Measurements from ENCODE around the gene PIBF1. TPM values are rescaled to one million over a fixed set of nuclear protein-coding genes. Genes with fewer than 3 reads are reported as not detected.
A peak's percentile ranks its signal among the peaks of the same experiment; 100 is the strongest.

PIBF1 gene
- total and polyA plus RNA-seq, 5 donors from 2014 or later: 13.6 to 34.1 (median 19.8) TPM

DNA sequence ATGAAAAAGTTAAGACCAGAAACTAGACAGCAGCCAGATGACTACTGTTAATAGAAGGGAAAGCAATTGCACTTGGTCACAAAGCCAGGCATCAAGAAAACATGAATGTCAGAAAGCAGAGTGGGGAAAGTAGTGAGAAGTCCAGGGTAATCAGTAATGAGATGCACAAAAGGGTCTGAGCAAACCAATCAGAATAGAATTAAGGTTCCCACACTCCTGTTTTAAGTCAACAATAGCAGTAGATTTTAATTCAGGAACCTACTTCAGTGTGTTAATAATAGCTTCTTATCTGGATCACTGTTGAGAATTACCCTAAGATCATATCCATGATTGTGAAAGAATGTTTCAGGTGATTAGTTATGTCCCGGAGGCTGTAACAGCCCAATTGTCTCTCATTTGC, 204.3 kb downstream of the PIBF1 start:
- H3K4me1 ChIP-seq (ENCODE audit: control insufficient read depth, insufficient read depth, low read length, poor library complexity, severe bottlenecking): no peaks in the 10 kb centered on the region
- H3K36me3 ChIP-seq (ENCODE audit: control insufficient read depth, insufficient read depth, low read length): no peaks in the 10 kb centered on the region
- no peak for ATAC-seq (ENCODE audit: low read depth in 2 of 2)
- H3K4me3 ChIP-seq (ENCODE audit: low read depth, low read length): no peak overlapping the region
- Mint-ChIP-seq H3K36me3 (peaks cover 22% of the 10 kb centered on the region), H3K27me3 (no peaks in the 10 kb centered on the region), H3K9me3 (no peaks in the 10 kb centered on the region), H3K27ac (no peak overlapping the region), H3K4me3 (no peak overlapping the region), H3K4me1 (peaks cover 0 to 5% (median 1%) of the 10 kb centered on the region in 4 donors)
- no peak for DNase-seq
- H3K27ac ChIP-seq (ENCODE audit: insufficient read depth, low read length, poor library complexity, severe bottlenecking): no peak overlapping the region
- no peaks in the 10 kb centered on the region for H3K9me3 ChIP-seq (ENCODE audit: control insufficient read depth in 2 of 2, low read length in 2 of 2)
- H3K27me3 ChIP-seq (ENCODE audit: control insufficient read depth, insufficient read depth, low read length): no peaks in the 10 kb centered on the region

DNA sequence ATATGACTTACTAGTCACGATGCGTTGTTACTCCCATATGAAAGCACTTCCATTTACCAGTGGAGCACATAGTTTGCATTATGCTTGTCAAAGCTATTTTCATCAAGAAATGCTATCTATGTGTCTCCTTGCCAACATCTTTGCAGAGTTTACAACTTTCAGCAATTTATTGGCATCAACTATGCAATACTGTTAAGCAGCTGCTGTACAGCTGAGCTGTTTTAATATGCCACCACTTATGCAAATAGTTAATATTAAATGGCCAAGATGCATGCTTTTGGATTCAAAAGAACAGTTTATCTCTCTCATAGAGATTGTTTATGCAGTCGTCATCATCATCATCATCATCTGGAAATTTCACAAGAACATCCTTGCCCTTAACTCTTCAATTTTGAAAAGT, 209.0 kb downstream of the PIBF1 start:
- H3K4me3 ChIP-seq (ENCODE audit: low read depth, low read length): no peak overlapping the region
- no peaks in the 10 kb centered on the region for H3K36me3 ChIP-seq (ENCODE audit: control insufficient read depth, insufficient read depth, low read length)
- Mint-ChIP-seq H3K36me3 (peaks cover 32% of the 10 kb centered on the region), H3K4me3 (no peak overlapping the region), H3K4me1 (peaks cover 0 to 4% (median 0%) of the 10 kb centered on the region in 4 donors), H3K9me3 (no peaks in the 10 kb centered on the region), H3K27me3 (no peaks in the 10 kb centered on the region), H3K27ac (no peak overlapping the region)
- DNase-seq: no peak
- no peak for ATAC-seq (ENCODE audit: low read depth in 2 of 2)
- H3K27me3 ChIP-seq (ENCODE audit: control insufficient read depth, insufficient read depth, low read length): no peaks in the 10 kb centered on the region
- H3K27ac ChIP-seq (ENCODE audit: insufficient read depth, low read length, poor library complexity, severe bottlenecking): no peak overlapping the region
- no peaks in the 10 kb centered on the region for H3K4me1 ChIP-seq (ENCODE audit: control insufficient read depth, insufficient read depth, low read length, poor library complexity, severe bottlenecking)
- no peaks in the 10 kb centered on the region for H3K9me3 ChIP-seq (ENCODE audit: control insufficient read depth in 2 of 2, low read length in 2 of 2)

DNA sequence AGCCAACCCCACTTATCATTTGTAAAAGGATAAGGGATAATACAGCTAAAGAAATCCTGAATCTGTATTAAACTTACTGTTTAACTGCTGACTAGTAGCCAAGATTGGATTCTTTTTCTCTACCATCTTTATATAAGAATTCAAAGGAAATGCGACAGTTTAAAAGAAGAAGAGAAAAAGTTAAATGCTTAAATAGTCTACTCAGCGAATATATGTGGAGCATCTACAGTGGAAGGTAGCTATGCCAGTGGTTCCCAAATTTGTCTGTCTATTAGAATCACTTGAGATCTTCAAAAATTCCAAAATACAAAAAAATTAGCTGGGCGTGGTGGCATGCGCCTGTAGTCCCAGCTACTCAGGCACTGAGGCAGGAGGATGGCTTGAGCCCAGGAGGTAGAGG, 216.1 kb downstream of the PIBF1 start:
- H3K36me3 ChIP-seq (ENCODE audit: control insufficient read depth, insufficient read depth, low read length): peaks cover 4% of the 10 kb centered on the region
- Mint-ChIP-seq H3K4me1 (peaks cover 5 to 16% (median 10%) of the 10 kb centered on the region in 4 donors), H3K36me3 (peaks cover 32% of the 10 kb centered on the region), H3K27ac (peak overlapping the region in 1 of 3 donors; percentile 69), H3K4me3 (no peak overlapping the region), H3K9me3 (peaks cover 0 to 2% (median 0%) of the 10 kb centered on the region in 7 donors), H3K27me3 (no peaks in the 10 kb centered on the region)
- H3K4me1 ChIP-seq (ENCODE audit: control insufficient read depth, insufficient read depth, low read length, poor library complexity, severe bottlenecking): no peaks in the 10 kb centered on the region
- no peak overlapping the region for H3K4me3 ChIP-seq (ENCODE audit: low read depth, low read length)
- ATAC-seq (ENCODE audit: low read depth in 2 of 2) (no peak), DNase-seq (no peak)
- no peaks in the 10 kb centered on the region for H3K27me3 ChIP-seq (ENCODE audit: control insufficient read depth, insufficient read depth, low read length)
- no peaks in the 10 kb centered on the region for H3K9me3 ChIP-seq (ENCODE audit: control insufficient read depth in 2 of 2, low read length in 2 of 2)
- H3K27ac ChIP-seq (ENCODE audit: insufficient read depth, low read length, poor library complexity, severe bottlenecking): no peak overlapping the region

DNA sequence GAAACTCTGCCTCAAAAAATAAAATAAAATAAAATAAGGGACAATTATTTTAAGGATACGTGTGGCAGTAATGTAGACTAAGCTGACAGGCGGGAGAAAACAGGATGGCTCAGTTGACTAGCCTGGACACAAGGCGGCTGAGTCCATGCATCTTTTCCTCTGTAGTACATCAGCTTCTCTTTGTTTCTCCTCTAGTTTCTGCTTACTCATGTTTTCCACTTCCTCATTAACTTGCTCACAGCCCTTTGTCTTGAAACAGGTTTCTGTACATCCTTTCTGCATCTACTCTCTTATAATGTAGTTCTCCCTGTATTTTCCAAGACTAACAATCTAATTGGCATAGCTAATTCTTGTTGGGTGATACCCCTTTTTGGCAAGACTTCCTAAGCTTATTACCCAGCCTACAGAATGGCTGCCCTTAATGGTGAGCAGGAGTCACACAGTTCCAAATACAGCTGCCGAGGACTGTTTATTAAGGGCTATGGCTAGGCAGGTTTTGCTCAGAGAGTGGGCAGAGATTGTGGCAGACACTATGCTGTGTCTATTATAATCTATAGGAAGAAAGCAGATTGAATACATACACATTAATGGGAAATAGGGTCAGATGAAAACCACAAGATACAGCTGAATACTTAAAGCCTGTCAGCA, 218.2 kb downstream of the PIBF1 start:
- Mint-ChIP-seq H3K4me1 (peaks cover 4 to 16% (median 10%) of the 10 kb centered on the region in 4 donors), H3K4me3 (no peak overlapping the region), H3K27me3 (no peaks in the 10 kb centered on the region), H3K9me3 (peaks cover 0 to 2% (median 0%) of the 10 kb centered on the region in 7 donors), H3K27ac (peak overlapping the region in 2 of 3 donors; percentile 26 to 27), H3K36me3 (peaks cover 25% of the 10 kb centered on the region)
- peak; percentile 8 to 28 for ATAC-seq (ENCODE audit: low read depth in 2 of 2)
- no peaks in the 10 kb centered on the region for H3K9me3 ChIP-seq (ENCODE audit: control insufficient read depth in 2 of 2, low read length in 2 of 2)
- peak in 1 of 3 donors; percentile 54 for DNase-seq
- H3K4me1 ChIP-seq (ENCODE audit: control insufficient read depth, insufficient read depth, low read length, poor library complexity, severe bottlenecking): no peaks in the 10 kb centered on the region
- no peak overlapping the region for H3K4me3 ChIP-seq (ENCODE audit: low read depth, low read length)
- peaks cover 7% of the 10 kb centered on the region for H3K36me3 ChIP-seq (ENCODE audit: control insufficient read depth, insufficient read depth, low read length)
- no peak overlapping the region for H3K27ac ChIP-seq (ENCODE audit: insufficient read depth, low read length, poor library complexity, severe bottlenecking)
- no peaks in the 10 kb centered on the region for H3K27me3 ChIP-seq (ENCODE audit: control insufficient read depth, insufficient read depth, low read length)

DNA sequence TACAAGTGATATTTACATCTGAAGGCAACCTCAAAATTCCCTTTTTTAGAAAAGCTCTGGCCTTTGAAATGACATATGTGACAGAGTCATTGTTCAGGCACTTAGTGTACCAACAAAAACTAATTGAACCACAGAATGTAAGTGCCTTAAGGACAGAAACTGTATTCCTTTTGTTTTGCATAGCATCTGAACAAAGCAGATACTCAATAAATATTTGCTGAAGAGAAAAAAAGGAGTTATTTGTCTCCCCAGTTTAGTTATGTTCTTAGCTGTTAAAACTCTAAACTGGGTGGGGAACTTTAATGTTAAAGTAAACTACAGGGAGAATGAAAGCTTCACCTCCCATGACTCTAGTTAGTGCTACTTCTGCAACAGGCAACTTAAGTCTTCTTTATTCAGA, 220.0 kb downstream of the PIBF1 start:
- Mint-ChIP-seq H3K27me3 (no peaks in the 10 kb centered on the region), H3K9me3 (peaks cover 0 to 2% (median 0%) of the 10 kb centered on the region in 7 donors), H3K4me3 (peak overlapping the region in 1 of 4 donors; percentile 4), H3K36me3 (peaks cover 25% of the 10 kb centered on the region), H3K4me1 (peaks cover 4 to 16% (median 10%) of the 10 kb centered on the region in 4 donors), H3K27ac (no peak overlapping the region)
- no peak overlapping the region for H3K27ac ChIP-seq (ENCODE audit: insufficient read depth, low read length, poor library complexity, severe bottlenecking)
- no peaks in the 10 kb centered on the region for H3K4me1 ChIP-seq (ENCODE audit: control insufficient read depth, insufficient read depth, low read length, poor library complexity, severe bottlenecking)
- H3K4me3 ChIP-seq (ENCODE audit: low read depth, low read length): no peak overlapping the region
- ATAC-seq (ENCODE audit: low read depth in 2 of 2) (no peak), DNase-seq (no peak)
- peaks cover 7% of the 10 kb centered on the region for H3K36me3 ChIP-seq (ENCODE audit: control insufficient read depth, insufficient read depth, low read length)
- no peaks in the 10 kb centered on the region for H3K27me3 ChIP-seq (ENCODE audit: control insufficient read depth, insufficient read depth, low read length)
- no peaks in the 10 kb centered on the region for H3K9me3 ChIP-seq (ENCODE audit: control insufficient read depth in 2 of 2, low read length in 2 of 2)

DNA sequence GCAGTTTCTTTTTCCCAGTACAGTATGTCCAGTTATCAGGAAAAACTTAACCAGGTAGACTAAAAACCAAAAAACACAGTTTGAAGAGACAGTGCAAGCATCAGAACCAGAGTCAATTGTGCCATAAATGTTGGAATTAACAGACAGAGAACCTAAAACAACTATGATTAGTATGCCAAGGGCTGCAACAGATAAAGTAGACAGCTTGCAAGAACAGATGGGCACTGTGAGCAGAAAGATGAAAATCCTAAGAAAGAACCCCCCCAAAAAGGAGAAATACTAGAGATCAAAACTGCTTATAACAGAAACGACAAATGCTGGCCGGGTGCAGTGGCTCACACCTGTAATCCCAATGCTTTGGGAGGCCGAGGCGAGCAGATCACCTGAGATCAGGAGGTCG, 229.8 kb downstream of the PIBF1 start:
- H3K36me3 Mint-ChIP-seq: peaks cover 40% of the 10 kb centered on the region
- H3K9me3 ChIP-seq (ENCODE audit: control insufficient read depth in 2 of 2, low read length in 2 of 2): no peaks in the 10 kb centered on the region
- no peaks in the 10 kb centered on the region for H3K4me1 ChIP-seq (ENCODE audit: control insufficient read depth, insufficient read depth, low read length, poor library complexity, severe bottlenecking)
- no peaks in the 10 kb centered on the region for H3K27me3 Mint-ChIP-seq
- ATAC-seq (ENCODE audit: low read depth in 2 of 2) (no peak), DNase-seq (no peak)
- no peaks in the 10 kb centered on the region for H3K27me3 ChIP-seq (ENCODE audit: control insufficient read depth, insufficient read depth, low read length)
- H3K27ac ChIP-seq (ENCODE audit: insufficient read depth, low read length, poor library complexity, severe bottlenecking): no peak overlapping the region
- H3K4me3 Mint-ChIP-seq: no peak overlapping the region
- no peak overlapping the region for H3K27ac Mint-ChIP-seq
- H3K4me3 ChIP-seq (ENCODE audit: low read depth, low read length): no peak overlapping the region
- H3K36me3 ChIP-seq (ENCODE audit: control insufficient read depth, insufficient read depth, low read length): no peaks in the 10 kb centered on the region
- H3K9me3 Mint-ChIP-seq: peaks cover 0 to 1% (median 0%) of the 10 kb centered on the region in 7 donors
- peaks cover 0 to 5% (median 2%) of the 10 kb centered on the region in 4 donors for H3K4me1 Mint-ChIP-seq

DNA sequence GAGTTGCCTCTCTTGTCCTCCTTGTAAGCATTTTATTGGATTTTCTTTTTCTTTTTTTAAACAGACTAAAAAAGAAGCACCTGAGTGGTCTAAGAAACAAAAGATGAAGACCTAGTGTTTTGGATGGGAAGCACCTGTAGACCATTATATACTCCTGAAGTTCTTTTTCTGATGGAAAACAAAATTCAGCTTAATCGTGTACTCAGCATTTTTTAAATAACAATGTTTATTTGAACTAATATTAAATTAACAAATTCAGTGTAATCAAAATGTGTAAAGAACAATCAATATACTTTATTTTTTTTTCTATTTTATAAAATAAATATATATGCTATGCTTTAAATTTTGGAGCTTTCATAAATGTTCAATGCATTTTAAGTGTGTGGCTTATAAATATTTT, 233.9 kb downstream of the PIBF1 start:
- Mint-ChIP-seq H3K9me3 (peaks cover 0 to 3% (median 0%) of the 10 kb centered on the region in 7 donors), H3K27ac (no peak overlapping the region), H3K36me3 (peaks cover 45% of the 10 kb centered on the region), H3K4me1 (peaks cover 0 to 4% (median 0%) of the 10 kb centered on the region in 4 donors), H3K4me3 (no peak overlapping the region), H3K27me3 (no peaks in the 10 kb centered on the region)
- ATAC-seq (ENCODE audit: low read depth in 2 of 2): no peak
- no peak for DNase-seq
- Histone ChIP-seq H3K36me3 (ENCODE audit: control insufficient read depth, insufficient read depth, low read length) (no peaks in the 10 kb centered on the region), H3K4me1 (ENCODE audit: control insufficient read depth, insufficient read depth, low read length, poor library complexity, severe bottlenecking) (no peaks in the 10 kb centered on the region), H3K27ac (ENCODE audit: insufficient read depth, low read length, poor library complexity, severe bottlenecking) (no peak overlapping the region), H3K9me3 (ENCODE audit: control insufficient read depth in 2 of 2, low read length in 2 of 2) (no peaks in the 10 kb centered on the region), H3K4me3 (ENCODE audit: low read depth, low read length) (no peak overlapping the region), H3K27me3 (ENCODE audit: control insufficient read depth, insufficient read depth, low read length) (no peaks in the 10 kb centered on the region)

DNA sequence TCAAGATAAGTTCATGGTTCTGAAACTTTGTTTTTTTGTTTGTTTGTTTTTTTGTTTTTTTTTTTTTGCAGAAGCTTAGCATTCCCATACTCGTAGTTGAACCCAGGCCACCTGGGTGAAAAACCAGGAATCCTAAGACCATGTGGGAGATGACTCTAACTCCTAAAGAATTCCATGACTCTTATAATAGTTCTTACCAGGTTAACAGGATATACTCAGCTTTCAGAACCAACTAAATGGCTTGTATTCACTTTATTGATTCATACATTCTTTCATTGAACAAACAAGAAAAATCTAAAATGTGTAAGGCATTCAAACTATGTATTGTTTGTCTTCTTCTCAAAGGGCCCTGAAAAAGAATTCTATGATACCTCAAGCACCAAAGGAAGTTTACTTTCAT, 236.4 kb downstream of the PIBF1 start:
- ATAC-seq (ENCODE audit: low read depth in 2 of 2): no peak
- Histone ChIP-seq H3K36me3 (ENCODE audit: control insufficient read depth, insufficient read depth, low read length) (no peaks in the 10 kb centered on the region), H3K27me3 (ENCODE audit: control insufficient read depth, insufficient read depth, low read length) (no peaks in the 10 kb centered on the region), H3K9me3 (ENCODE audit: control insufficient read depth in 2 of 2, low read length in 2 of 2) (no peaks in the 10 kb centered on the region), H3K27ac (ENCODE audit: insufficient read depth, low read length, poor library complexity, severe bottlenecking) (no peak overlapping the region), H3K4me1 (ENCODE audit: control insufficient read depth, insufficient read depth, low read length, poor library complexity, severe bottlenecking) (no peaks in the 10 kb centered on the region), H3K4me3 (ENCODE audit: low read depth, low read length) (no peak overlapping the region)
- Mint-ChIP-seq H3K9me3 (peaks cover 0 to 3% (median 0%) of the 10 kb centered on the region in 7 donors), H3K4me3 (peak overlapping the region in 1 of 4 donors; percentile 3), H3K27ac (no peak overlapping the region), H3K36me3 (peaks cover 36% of the 10 kb centered on the region), H3K27me3 (no peaks in the 10 kb centered on the region), H3K4me1 (no peaks in the 10 kb centered on the region)
- no peak for DNase-seq

Data from CD4-positive, CD25-positive, alpha-beta regulatory T cell (primary cell).